HepG2 (cell line): ENCODE results near the gene SYNM. TPM values are rescaled to one million over a fixed set of nuclear protein-coding genes. Genes with fewer than 3 reads are reported as not detected.

ENCODE experiments used
- ADNP ChIP-seq: sonication (generic); formaldehyde crosslinking; IDR thresholded peaks from 2 replicates; pipeline ENCODE4 v1.4.0; 2020; ENCODE audit warnings: missing genetic modification reagents
- AGO2 ChIP-seq: fragments of 200-400 bp; formaldehyde crosslinking; optimal IDR thresholded peaks from 2 replicates; pipeline ENCODE3; 2017; ENCODE audit warnings: mild to moderate bottlenecking, low read depth, low read length, moderate library complexity
- BCL3 ChIP-seq: sonication (generic); formaldehyde crosslinking; IDR thresholded peaks from 2 replicates; pipeline ENCODE4 v1.5.1; 2020; ENCODE audit warnings: mild to moderate bottlenecking, missing genetic modification reagents, moderate library complexity
- CBFB ChIP-seq: sonication (generic); formaldehyde crosslinking; IDR thresholded peaks from 2 replicates; pipeline ENCODE4 v1.4.0; 2020; ENCODE audit warnings: missing genetic modification reagents
- CREB1 ChIP-seq, 2 experiments: fragments of 450-650 bp in 1 of 2; IDR thresholded peaks; 2 replicates each; pipeline ENCODE4 v1.6.1; 2016 to 2017; ENCODE audit warnings: control low read depth in 1 of 2, mild to moderate bottlenecking in 1 of 2, missing compliant biosample characterization in 1 of 2, missing genetic modification characterization in 1 of 2
- FOXA1 ChIP-seq, 2 experiments: fragments of 450-650 bp in 1 of 2; sonication (generic) in 1 of 2; formaldehyde crosslinking in 1 of 2; IDR thresholded peaks; 2 replicates each; pipeline versions ENCODE4 v1.4.0 to v1.6.1; 2016 to 2020; ENCODE audit warnings: missing genetic modification reagents in 1 of 2
- FUBP1 ChIP-seq: sonication (generic); formaldehyde crosslinking; IDR thresholded peaks from 2 replicates; pipeline ENCODE4 v1.5.1; 2020; ENCODE audit warnings: missing genetic modification reagents, mild to moderate bottlenecking, borderline replicate concordance
- GTF3A ChIP-seq: sonication (generic); formaldehyde crosslinking; conservative IDR thresholded peaks from 2 replicates; pipeline ENCODE4 v1.4.0; 2020; ENCODE audit warnings: mild to moderate bottlenecking, missing genetic modification reagents
- HNRNPLL ChIP-seq: fragments of 200-400 bp; formaldehyde crosslinking; IDR thresholded peaks from 2 replicates; pipeline ENCODE4 v1.6.1; 2017; ENCODE audit warnings: mild to moderate bottlenecking, low read depth, low read length; ENCODE audit not compliant: poor library complexity, severe bottlenecking
- LBX2 ChIP-seq: sonication (generic); formaldehyde crosslinking; IDR thresholded peaks from 2 replicates; pipeline ENCODE4 v1.5.0; 2020; ENCODE audit warnings: missing genetic modification reagents, mild to moderate bottlenecking, borderline replicate concordance
- NFATC3 ChIP-seq: sonication (generic); formaldehyde crosslinking; IDR thresholded peaks from 2 replicates; pipeline ENCODE4 v1.5.1; 2020; ENCODE audit warnings: mild to moderate bottlenecking, missing genetic modification reagents
- RNF219 ChIP-seq: sonication (generic); formaldehyde crosslinking; IDR thresholded peaks from 2 replicates; pipeline ENCODE4 v1.5.0; 2020; ENCODE audit warnings: mild to moderate bottlenecking, missing genetic modification reagents
- SOX13 ChIP-seq, 3 experiments: fragments of 450-650 bp in 1 of 3; sonication (generic) in 1 of 3; formaldehyde crosslinking in 1 of 3; IDR thresholded peaks in 2 of 3; conservative IDR thresholded peaks in 1 of 3; 2 replicates each; pipeline versions ENCODE4 v1.5.0 to v1.6.1; 2016 to 2020; ENCODE audit warnings: antibody characterized with exemption in 1 of 3, mild to moderate bottlenecking in 1 of 3, missing compliant biosample characterization in 1 of 3, missing genetic modification reagents in 1 of 3, moderate library complexity in 1 of 3
- ZNF12 ChIP-seq: sonication (generic); formaldehyde crosslinking; IDR thresholded peaks from 2 replicates; pipeline ENCODE4 v1.5.0; 2020; ENCODE audit warnings: missing genetic modification reagents
- ZNF33A ChIP-seq: sonication (generic); formaldehyde crosslinking; IDR thresholded peaks from 2 replicates; pipeline ENCODE4 v1.5.1; 2020; ENCODE audit warnings: missing genetic modification reagents, mild to moderate bottlenecking, moderate library complexity, borderline replicate concordance
- ZNF510 ChIP-seq: sonication (generic); formaldehyde crosslinking; IDR thresholded peaks from 2 replicates; pipeline ENCODE4 v1.4.0; 2020; ENCODE audit warnings: low read depth, mild to moderate bottlenecking, missing genetic modification reagents
- ZNF589 ChIP-seq: sonication (generic); formaldehyde crosslinking; conservative IDR thresholded peaks from 2 replicates; pipeline ENCODE4 v1.8.0; 2022; ENCODE audit warnings: mild to moderate bottlenecking, moderate library complexity, missing genetic modification reagents
- ZNF770 ChIP-seq: sonication (generic); formaldehyde crosslinking; IDR thresholded peaks from 2 replicates; pipeline ENCODE4 v1.5.0; 2020; ENCODE audit warnings: mild to moderate bottlenecking, missing genetic modification reagents
- ZSCAN21 ChIP-seq: sonication (generic); formaldehyde crosslinking; IDR thresholded peaks from 2 replicates; pipeline ENCODE4 v1.8.0; 2022; ENCODE audit warnings: mild to moderate bottlenecking, missing genetic modification reagents, moderate library complexity, borderline replicate concordance
- polyA plus RNA-seq, 8 experiments: library from polyadenylated mRNA; depleted of rRNA in 3 of 8; stranded (reverse) in 7 of 8; unstranded in 1 of 8; fragments of >200 nt; fragmentation: Illumina TruSeq in 4 of 8; extraction: Trizol in 4 of 8; gene quantifications; 2 replicates each; pipeline versions ENCODE4 v1.2.1 to v1.2.3, GENCODE V29; 2011 to 2016; ENCODE audit warnings: low read depth in 4 of 8, missing spikeins in 1 of 8, mixed read lengths in 1 of 8; ENCODE audit not compliant: insufficient read depth in 1 of 8
- total RNA-seq, 5 experiments: library from RNA; depleted of rRNA; stranded (reverse); fragments of >200 nt; fragmentation: Illumina TruSeq; extraction: Trizol; gene quantifications; 2 replicates each; pipeline ENCODE4 v1.2.3, GENCODE V29; 2016; ENCODE audit warnings: low read depth in 1 of 5

Gene SYNM
- total and polyA plus RNA-seq, 2 of the 13 experiments (the other 11 are each of a cell fraction or from before 2014, with no cell fraction given) = 1.1 to 3.7 TPM

GRCh38 chr15:99104788-99105513 is at the start of gene SYNM (continued):
- no peak for TF ChIP-seq RNF219 (CRISPR knock-in tag)
- peak; percentile 31; the same call in 1 of the 2 replicates for TF ChIP-seq ZSCAN21
- peak; percentile 59; the same call in 1 of the 2 replicates for TF ChIP-seq ZNF770 (CRISPR knock-in tag)
- 0 out of 2 replicates have a peak, but pooled peaks have one; percentile 22 for TF ChIP-seq BCL3 (CRISPR knock-in tag)
- no peak for TF ChIP-seq CREB1 (IDR thresholded peaks at IDR 0.05)
- no peak for TF ChIP-seq CREB1 (CRISPR knock-in tag; IDR thresholded peaks at IDR 0.05)
- TF ChIP-seq SOX13 (IDR thresholded peaks at IDR 0.05) = no peak
- TF ChIP-seq SOX13 (CRISPR knock-in tag; conservative IDR thresholded peaks at IDR 0.05 in 1 of 2, IDR thresholded peaks at IDR 0.05 in 1 of 2) = no peak; a peak in 1 of 4 replicates
- TF ChIP-seq NFATC3 (CRISPR knock-in tag) = no peak
- TF ChIP-seq ZNF589 (CRISPR knock-in tag) = no peak
- no peak for TF ChIP-seq FOXA1 (IDR thresholded peaks at IDR 0.05)
- no peak for TF ChIP-seq FOXA1 (CRISPR knock-in tag; IDR thresholded peaks at IDR 0.05)
- no peak for TF ChIP-seq FUBP1 (CRISPR knock-in tag)
- no peak for TF ChIP-seq ZNF33A
- no peak for TF ChIP-seq ZNF12 (CRISPR knock-in tag)
- TF ChIP-seq ZNF510 = no peak
- TF ChIP-seq CBFB (CRISPR knock-in tag) = 0 out of 2 replicates have a peak, but pooled peaks have one; percentile 19
- no peak for TF ChIP-seq AGO2
- TF ChIP-seq ADNP (CRISPR knock-in tag) = no peak
- TF ChIP-seq HNRNPLL = peak; percentile 90
- TF ChIP-seq LBX2 = peak; percentile 65; the same call in 1 of the 2 replicates
- TF ChIP-seq GTF3A = no peak
